Fibroblast of pulmonary artery (primary cell): ENCODE results near the gene CAMK2G.

ENCODE experiments used
- DNase-seq: peaks from one replicate; pipeline ENCODE4 v3.0.0-alpha.2; 2010; ENCODE audit warnings: low read depth
- H3K4me3 ChIP-seq: replicated peaks from 2 replicates; pipeline ENCODE4 v1.5.1; 2011; ENCODE audit warnings: low read depth, mild to moderate bottlenecking, control low read depth, low read length, moderate library complexity
- TF ChIP-seq, protein P1 (sequence below): IDR thresholded peaks from 2 replicates; pipeline ENCODE4 v1.5.1; 2011; ENCODE audit warnings: mild to moderate bottlenecking, control low read depth, low read length, inconsistent platforms; ENCODE audit errors: missing control alignments

Gene CAMK2G

DNA sequence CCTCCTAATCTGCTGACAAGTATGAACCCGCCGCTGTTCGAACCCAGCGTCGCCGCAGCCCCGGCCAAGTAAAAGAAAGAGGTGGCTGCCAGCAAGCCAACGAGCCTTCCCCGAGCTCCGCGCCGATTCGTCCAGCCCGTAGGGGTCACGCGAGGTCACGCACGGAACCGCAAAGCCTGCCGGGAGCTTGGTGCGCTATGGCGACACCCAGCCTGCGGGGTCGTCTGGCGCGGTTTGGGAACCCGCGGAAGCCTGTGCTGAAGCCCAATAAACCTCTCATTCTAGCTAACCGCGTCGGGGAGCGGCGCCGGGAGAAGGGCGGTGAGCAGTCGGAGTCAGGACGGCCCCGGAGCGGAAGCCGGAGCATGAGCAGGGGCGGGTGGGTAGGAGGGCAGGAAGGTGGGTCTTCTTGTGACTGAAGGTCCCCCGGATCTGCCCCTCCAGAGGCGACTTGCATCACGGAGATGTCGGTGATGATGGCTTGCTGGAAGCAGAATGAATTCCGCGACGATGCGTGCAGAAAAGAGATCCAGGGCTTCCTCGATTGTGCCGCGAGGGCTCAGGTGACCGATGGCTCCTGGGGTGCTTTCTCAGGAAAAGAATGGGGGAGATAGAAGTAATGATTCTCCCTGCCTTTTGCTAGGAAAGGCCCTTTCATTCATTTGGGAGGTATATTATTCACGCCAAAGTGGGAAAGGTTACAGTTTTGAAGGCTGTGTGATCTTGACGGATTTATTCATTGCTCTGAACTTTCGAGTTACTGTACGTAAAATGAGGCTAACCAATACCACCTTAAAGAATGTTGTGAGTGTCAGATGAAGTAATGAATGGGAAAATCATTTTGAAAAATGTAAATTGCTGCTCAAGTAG lies 92.2 kb downstream of the CAMK2G start, which contains the start of gene CHCHD1:
Gene CHCHD1, plus strand, starts transcription at position 170 of the 870 bp plus-strand sequence. Its CDS starts 28 bp downstream, at position 198.
- TF ChIP-seq, protein P1, sequence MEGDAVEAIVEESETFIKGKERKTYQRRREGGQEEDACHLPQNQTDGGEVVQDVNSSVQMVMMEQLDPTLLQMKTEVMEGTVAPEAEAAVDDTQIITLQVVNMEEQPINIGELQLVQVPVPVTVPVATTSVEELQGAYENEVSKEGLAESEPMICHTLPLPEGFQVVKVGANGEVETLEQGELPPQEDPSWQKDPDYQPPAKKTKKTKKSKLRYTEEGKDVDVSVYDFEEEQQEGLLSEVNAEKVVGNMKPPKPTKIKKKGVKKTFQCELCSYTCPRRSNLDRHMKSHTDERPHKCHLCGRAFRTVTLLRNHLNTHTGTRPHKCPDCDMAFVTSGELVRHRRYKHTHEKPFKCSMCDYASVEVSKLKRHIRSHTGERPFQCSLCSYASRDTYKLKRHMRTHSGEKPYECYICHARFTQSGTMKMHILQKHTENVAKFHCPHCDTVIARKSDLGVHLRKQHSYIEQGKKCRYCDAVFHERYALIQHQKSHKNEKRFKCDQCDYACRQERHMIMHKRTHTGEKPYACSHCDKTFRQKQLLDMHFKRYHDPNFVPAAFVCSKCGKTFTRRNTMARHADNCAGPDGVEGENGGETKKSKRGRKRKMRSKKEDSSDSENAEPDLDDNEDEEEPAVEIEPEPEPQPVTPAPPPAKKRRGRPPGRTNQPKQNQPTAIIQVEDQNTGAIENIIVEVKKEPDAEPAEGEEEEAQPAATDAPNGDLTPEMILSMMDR: no peak
- DNase-seq: peak; percentile 89
- peak within 1 kb of the TSS; percentile 97 for H3K4me3 ChIP-seq

DNA sequence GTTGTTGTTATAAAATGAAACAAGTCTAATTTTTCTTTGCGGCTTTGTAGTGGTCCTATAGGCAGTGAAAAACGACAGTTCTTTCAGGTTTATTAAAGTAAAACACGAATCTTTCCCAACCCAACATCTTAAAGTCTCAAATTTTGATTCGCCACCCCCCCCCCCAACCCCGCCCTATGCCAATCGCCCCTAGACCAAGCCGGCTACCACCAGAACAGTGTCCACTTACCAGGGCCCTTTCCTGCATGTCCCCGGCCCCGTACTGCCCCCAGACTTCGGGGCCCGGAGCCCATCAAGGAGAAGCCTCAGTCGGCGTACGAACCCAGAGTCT lies 92.8 kb downstream of the CAMK2G start:
- TF ChIP-seq, protein P1: no peak
- H3K4me3 ChIP-seq: peak overlapping the region; percentile 97
- DNase-seq: no peak

DNA sequence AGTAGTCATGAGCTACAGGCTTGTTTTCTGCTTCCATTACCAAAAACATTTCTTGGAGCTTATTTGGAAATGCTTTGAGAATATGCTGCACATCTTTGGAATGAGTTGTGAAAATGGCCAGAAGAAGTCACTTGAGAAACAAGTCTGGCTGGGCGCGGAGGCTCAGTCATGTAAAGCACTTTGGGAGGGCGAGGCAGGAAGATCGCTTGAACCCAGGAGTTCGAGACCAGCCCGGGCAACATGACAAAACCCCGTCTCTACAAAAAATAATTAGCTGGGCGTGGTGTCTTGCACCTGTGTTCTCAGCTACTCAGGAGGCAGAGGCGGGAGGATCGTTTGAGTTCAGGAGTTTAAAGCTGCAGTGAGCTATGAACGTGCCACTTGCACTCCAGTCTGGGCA lies 93.4 kb downstream of the CAMK2G start:
- peak overlapping the region; percentile 97 for H3K4me3 ChIP-seq
- TF ChIP-seq, protein P1: no peak
- DNase-seq: no peak

DNA sequence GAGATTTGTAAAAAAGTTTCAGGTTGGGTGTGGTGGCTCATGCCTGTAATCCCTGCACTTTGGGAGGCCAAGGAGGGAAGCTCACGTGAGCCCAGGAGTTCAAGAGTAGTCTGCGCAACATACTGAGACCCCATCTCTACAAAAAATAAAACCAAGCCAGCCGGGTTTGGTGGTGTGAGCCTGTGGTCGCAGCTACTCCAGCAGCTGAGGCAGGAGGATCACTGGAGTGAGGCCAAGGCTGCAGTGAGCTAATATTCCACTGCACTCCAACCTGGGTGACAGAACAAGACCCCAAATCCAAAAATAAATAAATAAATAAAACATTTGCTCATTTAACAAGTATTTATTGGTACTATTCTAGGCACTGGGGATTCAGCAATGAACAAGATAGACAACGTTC lies 94.1 kb downstream of the CAMK2G start:
- H3K4me3 ChIP-seq: no peak overlapping the region
- TF ChIP-seq, protein P1: no peak
- DNase-seq: no peak

DNA sequence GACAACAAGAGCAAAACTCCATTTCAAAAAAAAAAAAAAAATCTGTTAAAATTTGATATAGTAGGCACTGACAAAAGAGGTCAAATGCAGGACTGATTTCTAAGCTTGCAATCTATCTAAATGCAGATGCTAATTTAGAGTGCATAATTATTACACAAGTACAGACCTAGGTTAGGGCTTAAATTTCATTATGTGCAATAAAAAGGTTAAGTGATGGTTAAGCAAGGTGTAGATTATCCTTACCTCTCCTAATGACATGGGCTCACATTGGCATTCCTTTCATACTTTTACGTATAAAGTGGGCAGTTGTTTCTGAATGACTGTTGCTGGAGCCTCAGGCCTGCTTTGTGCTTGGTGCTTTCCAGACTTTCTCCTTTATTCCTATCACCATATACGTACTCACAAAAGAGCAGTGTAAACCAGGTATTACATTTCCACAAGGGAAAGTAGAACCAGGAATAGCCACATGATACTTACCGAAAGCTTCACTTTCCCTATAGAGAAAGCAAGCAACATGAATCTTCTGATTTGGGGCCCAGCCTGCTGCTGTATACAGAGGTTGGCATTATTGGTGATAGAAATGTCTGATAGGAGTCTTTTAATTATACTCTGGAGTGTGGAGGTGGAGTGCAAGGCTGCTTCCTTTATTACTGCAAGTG lies 94.7 kb downstream of the CAMK2G start:
- TF ChIP-seq, protein P1: no peak
- DNase-seq: no peak
- no peak overlapping the region for H3K4me3 ChIP-seq

DNA sequence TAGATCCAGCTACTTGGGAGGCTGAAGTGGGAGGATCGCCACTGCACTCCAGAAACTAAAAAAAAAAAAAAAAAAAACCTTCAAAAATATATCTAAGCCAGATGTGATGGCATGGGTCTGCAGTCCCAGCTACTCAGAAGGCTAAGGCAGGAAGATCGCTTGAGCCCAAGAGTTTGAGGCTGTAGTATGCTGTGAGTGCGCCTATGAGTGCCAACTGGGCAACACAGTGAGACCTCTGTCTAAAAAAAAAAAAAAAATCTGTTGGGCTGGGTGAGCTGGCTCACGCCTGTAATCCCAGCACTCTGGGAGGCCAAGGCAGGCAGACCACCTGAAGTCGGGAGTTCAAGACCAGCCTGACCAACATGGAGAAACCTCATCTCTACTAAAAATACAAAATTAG lies 95.3 kb downstream of the CAMK2G start:
- TF ChIP-seq, protein P1: no peak
- H3K4me3 ChIP-seq: no peak overlapping the region
- DNase-seq: no peak

DNA sequence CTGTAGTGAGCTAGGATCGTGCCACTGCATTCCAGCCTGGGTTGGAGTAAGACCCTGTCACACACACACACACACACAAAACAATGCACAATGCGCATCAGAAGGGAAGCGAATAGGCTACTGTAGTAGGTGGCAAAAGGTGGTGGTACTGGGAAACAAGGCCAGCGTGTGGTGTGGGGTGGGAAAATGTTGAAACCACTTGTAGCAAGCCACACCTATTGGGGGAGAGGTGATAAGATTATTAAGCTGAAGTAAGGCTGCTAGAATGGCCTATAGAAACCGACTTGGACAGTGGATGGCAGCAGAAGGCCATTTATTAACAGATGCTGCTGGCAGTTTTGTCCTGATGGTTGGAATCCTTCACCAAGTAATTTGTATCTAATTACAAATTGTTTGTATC lies 99.7 kb downstream of the CAMK2G start:
- H3K4me3 ChIP-seq: peak overlapping the region; percentile 76
- DNase-seq: peak; percentile 60

More for the DNA sequence above, 99.7 kb downstream of the CAMK2G start:
- TF ChIP-seq, protein P1: peak; percentile 3
